Natural killer cell treated with Interleukin-12 subunit alpha and Interleukin-12 subunit beta and Interleukin-15 and Interleukin-18, amount 100 ng/mL, for 72 hours (primary cell): ENCODE results near the gene PALLD. TPM values are rescaled to one million over a fixed set of nuclear protein-coding genes. Genes with fewer than 3 reads are reported as not detected.

Source experiments
- ATAC-seq, 2 donors: fragments of 150-1000 bp; cut with Tn5 transposase in 1 of 2; sonication (Bioruptor Pico), chemical (Tn5 transposase) in 1 of 2; 2 replicates each; pipeline ENCODE4 v1.10.0; 2021
- DNase-seq: peaks from one replicate; pipeline ENCODE4 v3.0.0; 2022; ENCODE audit warnings: low spot score
- H3K27ac Mint-ChIP-seq, 2 donors: 1 replicate in 1 of 2; 2 replicates in 1 of 2; pipeline ENCODE4 v1.8.0; 2022; ENCODE audit warnings: mixed read lengths in 2 of 2, mild to moderate bottlenecking in 1 of 2, moderate library complexity in 1 of 2
- H3K27me3 Mint-ChIP-seq, 2 donors: 1 replicate in 1 of 2; 2 replicates in 1 of 2; pipeline ENCODE4 v1.8.0; 2022; ENCODE audit warnings: mixed read lengths in 2 of 2
- H3K36me3 Mint-ChIP-seq: one replicate; pipeline ENCODE4 v1.8.0; 2022; ENCODE audit warnings: mixed read lengths
- H3K4me1 Mint-ChIP-seq, 2 donors: 1 replicate in 1 of 2; 2 replicates in 1 of 2; pipeline ENCODE4 v1.8.0; 2022; ENCODE audit warnings: low read depth in 2 of 2, mixed read lengths in 2 of 2, mild to moderate bottlenecking in 1 of 2
- H3K4me3 Mint-ChIP-seq: one replicate; pipeline ENCODE4 v1.8.0; 2022; ENCODE audit warnings: mixed read lengths
- H3K9me3 Mint-ChIP-seq: 2 replicates; pipeline ENCODE4 v1.8.0; 2022; ENCODE audit warnings: mixed read lengths
- total RNA-seq, 2 donors: library from RNA; stranded (reverse); gene quantifications; one replicate each; pipeline ENCODE4 v1.2.3, GENCODE V29; 2022

Gene PALLD
- total RNA-seq, 2 donors from 2014 or later = 0.52 to 11.0 TPM

GRCh38 chr4:168656055-168656660, 159.3 kb downstream of the PALLD start:
- H3K27me3 Mint-ChIP-seq = peaks cover 29 to 30% of the 10 kb centered on the region in 2 donors
- no peak for ATAC-seq
- no peak overlapping the region for H3K27ac Mint-ChIP-seq
- H3K4me3 Mint-ChIP-seq = no peak overlapping the region
- H3K4me1 Mint-ChIP-seq = no peaks in the 10 kb centered on the region
- no peak for DNase-seq
- no peaks in the 10 kb centered on the region for H3K9me3 Mint-ChIP-seq
- H3K36me3 Mint-ChIP-seq = no peaks in the 10 kb centered on the region

GRCh38 chr4:168656946-168657473, 160.2 kb downstream of the PALLD start:
- DNase-seq (no peak), ATAC-seq (no peak)
- Mint-ChIP-seq H3K4me1 (no peaks in the 10 kb centered on the region), H3K4me3 (no peak overlapping the region), H3K27ac (no peak overlapping the region), H3K27me3 (peaks cover 23 to 29% of the 10 kb centered on the region in 2 donors), H3K36me3 (no peaks in the 10 kb centered on the region), H3K9me3 (no peaks in the 10 kb centered on the region)

GRCh38 chr4:168658751-168659150, 161.9 kb downstream of the PALLD start:
- Mint-ChIP-seq H3K4me3 (no peak overlapping the region), H3K27me3 (peaks cover 16 to 37% of the 10 kb centered on the region in 2 donors)

GRCh38 chr4:168659741-168660465, 163.1 kb downstream of the PALLD start:
- H3K27me3 Mint-ChIP-seq = peaks cover 14 to 41% of the 10 kb centered on the region in 2 donors
- no peaks in the 10 kb centered on the region for H3K36me3 Mint-ChIP-seq
- no peaks in the 10 kb centered on the region for H3K9me3 Mint-ChIP-seq
- ATAC-seq (no peak), DNase-seq (no peak)
- H3K4me3 Mint-ChIP-seq = no peak overlapping the region
- H3K27ac Mint-ChIP-seq = no peak overlapping the region
- no peaks in the 10 kb centered on the region for H3K4me1 Mint-ChIP-seq

More at GRCh38 chr4:168658751-168659150, 161.9 kb downstream of the PALLD start:
- Mint-ChIP-seq H3K36me3 (no peaks in the 10 kb centered on the region), H3K4me1 (no peaks in the 10 kb centered on the region), H3K9me3 (no peaks in the 10 kb centered on the region), H3K27ac (no peak overlapping the region)
- ATAC-seq = no peak
- DNase-seq = no peak

GRCh38 chr4:168662297-168662984, 165.6 kb downstream of the PALLD start:
- ATAC-seq = no peak
- Mint-ChIP-seq H3K27ac (no peak overlapping the region), H3K27me3 (peaks cover 11 to 44% of the 10 kb centered on the region in 2 donors), H3K4me3 (no peak overlapping the region), H3K4me1 (no peaks in the 10 kb centered on the region), H3K36me3 (no peaks in the 10 kb centered on the region), H3K9me3 (no peaks in the 10 kb centered on the region)
- DNase-seq = no peak

GRCh38 chr4:168664242-168664891, 167.5 kb downstream of the PALLD start:
- H3K4me3 Mint-ChIP-seq = no peak overlapping the region
- H3K27me3 Mint-ChIP-seq = peaks cover 7 to 40% of the 10 kb centered on the region in 2 donors
- ATAC-seq = no peak
- no peaks in the 10 kb centered on the region for H3K4me1 Mint-ChIP-seq
- no peaks in the 10 kb centered on the region for H3K36me3 Mint-ChIP-seq
- H3K9me3 Mint-ChIP-seq = no peaks in the 10 kb centered on the region
- no peak overlapping the region for H3K27ac Mint-ChIP-seq
- DNase-seq = no peak

- Mint-ChIP-seq H3K4me1 (no peaks in the 10 kb centered on the region), H3K27me3 (peaks cover 7 to 32% of the 10 kb centered on the region in 2 donors), H3K4me3 (no peak overlapping the region), H3K9me3 (no peaks in the 10 kb centered on the region), H3K27ac (no peak overlapping the region), H3K36me3 (no peaks in the 10 kb centered on the region)
- ATAC-seq = no peak
- no peak for DNase-seq
These were observed 169.7 kb downstream of the PALLD start for GRCh38 chr4:168666531-168666930.

GRCh38 chr4:168667376-168667775, 170.5 kb downstream of the PALLD start:
- Mint-ChIP-seq H3K36me3 (no peaks in the 10 kb centered on the region), H3K27ac (no peak overlapping the region), H3K4me3 (no peak overlapping the region), H3K9me3 (no peaks in the 10 kb centered on the region), H3K27me3 (peaks cover 7 to 32% of the 10 kb centered on the region in 2 donors), H3K4me1 (no peaks in the 10 kb centered on the region)
- ATAC-seq = no peak
- DNase-seq = no peak

GRCh38 chr4:168667921-168668320, 171.1 kb downstream of the PALLD start:
- Mint-ChIP-seq H3K4me1 (no peaks in the 10 kb centered on the region), H3K27me3 (peaks cover 7 to 31% of the 10 kb centered on the region in 2 donors), H3K4me3 (no peak overlapping the region), H3K36me3 (no peaks in the 10 kb centered on the region), H3K27ac (no peak overlapping the region), H3K9me3 (no peaks in the 10 kb centered on the region)
- ATAC-seq = no peak
- DNase-seq = no peak

GRCh38 chr4:168673476-168673875, 176.6 kb downstream of the PALLD start:
- H3K27ac Mint-ChIP-seq = no peak overlapping the region
- no peak for ATAC-seq
- peaks cover 0 to 4% of the 10 kb centered on the region in 2 donors for H3K4me1 Mint-ChIP-seq
- H3K36me3 Mint-ChIP-seq = no peaks in the 10 kb centered on the region
- peaks cover 0 to 5% of the 10 kb centered on the region in 2 donors for H3K27me3 Mint-ChIP-seq
- no peaks in the 10 kb centered on the region for H3K9me3 Mint-ChIP-seq
- H3K4me3 Mint-ChIP-seq = no peak overlapping the region
- DNase-seq = no peak

GRCh38 chr4:168674077-168674747, 177.4 kb downstream of the PALLD start:
- Mint-ChIP-seq H3K4me1 (peaks cover 0 to 7% of the 10 kb centered on the region in 2 donors), H3K27ac (no peak overlapping the region), H3K4me3 (no peak overlapping the region), H3K27me3 (peaks cover 0 to 5% of the 10 kb centered on the region in 2 donors), H3K36me3 (no peaks in the 10 kb centered on the region), H3K9me3 (no peaks in the 10 kb centered on the region)
- DNase-seq (no peak), ATAC-seq (no peak)

GRCh38 chr4:168674866-168675265, 178.0 kb downstream of the PALLD start:
- H3K4me1 Mint-ChIP-seq = peaks cover 0 to 7% of the 10 kb centered on the region in 2 donors
- DNase-seq (no peak), ATAC-seq (no peak)
- no peak overlapping the region for H3K4me3 Mint-ChIP-seq
- H3K27ac Mint-ChIP-seq = no peak overlapping the region
- no peaks in the 10 kb centered on the region for H3K36me3 Mint-ChIP-seq
- H3K9me3 Mint-ChIP-seq = no peaks in the 10 kb centered on the region
- H3K27me3 Mint-ChIP-seq = peaks cover 6 to 9% of the 10 kb centered on the region in 2 donors

GRCh38 chr4:168677063-168677462, 180.2 kb downstream of the PALLD start:
- no peak overlapping the region for H3K27ac Mint-ChIP-seq

More at GRCh38 chr4:168677063-168677462, 180.2 kb downstream of the PALLD start:
- H3K9me3 Mint-ChIP-seq = no peaks in the 10 kb centered on the region
- peaks cover 0 to 7% of the 10 kb centered on the region in 2 donors for H3K4me1 Mint-ChIP-seq
- DNase-seq = no peak
- ATAC-seq = no peak
- peaks cover 6 to 9% of the 10 kb centered on the region in 2 donors for H3K27me3 Mint-ChIP-seq
- H3K36me3 Mint-ChIP-seq = no peaks in the 10 kb centered on the region
- H3K4me3 Mint-ChIP-seq = no peak overlapping the region
